ENCODE results near the gene C12orf42.

C12orf42 gene

GRCh38 chr12:103503546-103504480 is 8.0 kb upstream of the C12orf42 start:
- Histone ChIP-seq H3K27ac (no peak overlapping the region), H3K4me3 (ENCODE audit: low read depth, low read length) (no peak overlapping the region), H3K27me3 (ENCODE audit: insufficient read depth, low read depth, severe bottlenecking) (no peaks in the 10 kb centered on the region), H3K36me3 (no peaks in the 10 kb centered on the region), H3K9me3 (ENCODE audit: severe bottlenecking) (no peaks in the 10 kb centered on the region)
- peak; percentile 46 for DNase-seq
- peak; percentile 76 for TF ChIP-seq CTCF (IDR thresholded peaks at IDR 0.05; ENCODE audit: low read depth, low read length)

- Histone ChIP-seq H3K36me3 (no peaks in the 10 kb centered on the region), H3K4me3 (ENCODE audit: low read depth, low read length) (no peak overlapping the region), H3K27ac (no peak overlapping the region), H3K9me3 (ENCODE audit: severe bottlenecking) (peaks cover 4% of the 10 kb centered on the region), H3K27me3 (ENCODE audit: insufficient read depth, low read depth, severe bottlenecking) (no peaks in the 10 kb centered on the region)
- TF ChIP-seq CTCF (IDR thresholded peaks at IDR 0.05; ENCODE audit: low read depth, low read length): no peak
- no peak for DNase-seq
Observed at GRCh38 chr12:103501447-103501846, 5.7 kb upstream of the C12orf42 start.

GRCh38 chr12:103499571-103499970 is 3.8 kb upstream of the C12orf42 start:
- H3K27me3 ChIP-seq (ENCODE audit: insufficient read depth, low read depth, severe bottlenecking): peaks cover 4% of the 10 kb centered on the region
- no peak for TF ChIP-seq CTCF (IDR thresholded peaks at IDR 0.05; ENCODE audit: low read depth, low read length)
- H3K27ac ChIP-seq: no peak overlapping the region
- H3K36me3 ChIP-seq: no peaks in the 10 kb centered on the region
- no peak overlapping the region for H3K4me3 ChIP-seq (ENCODE audit: low read depth, low read length)
- H3K9me3 ChIP-seq (ENCODE audit: severe bottlenecking): peaks cover 4% of the 10 kb centered on the region
- DNase-seq: no peak

GRCh38 chr12:103498990-103499389 is 3.2 kb upstream of the C12orf42 start:
- Histone ChIP-seq H3K4me3 (ENCODE audit: low read depth, low read length) (no peak overlapping the region), H3K27ac (no peak overlapping the region), H3K36me3 (no peaks in the 10 kb centered on the region), H3K27me3 (ENCODE audit: insufficient read depth, low read depth, severe bottlenecking) (peaks cover 10% of the 10 kb centered on the region), H3K9me3 (ENCODE audit: severe bottlenecking) (peaks cover 4% of the 10 kb centered on the region)
- DNase-seq: no peak
- no peak for TF ChIP-seq CTCF (IDR thresholded peaks at IDR 0.05; ENCODE audit: low read depth, low read length)

- peaks cover 17% of the 10 kb centered on the region for H3K27me3 ChIP-seq (ENCODE audit: insufficient read depth, low read depth, severe bottlenecking)
- no peak for DNase-seq
- H3K27ac ChIP-seq: no peak overlapping the region
- H3K9me3 ChIP-seq (ENCODE audit: severe bottlenecking): peaks cover 4% of the 10 kb centered on the region
- no peak for TF ChIP-seq CTCF (IDR thresholded peaks at IDR 0.05; ENCODE audit: low read depth, low read length)
- H3K36me3 ChIP-seq: no peaks in the 10 kb centered on the region
- no peak overlapping the region; the same call in 1 of the 2 replicates for H3K4me3 ChIP-seq (ENCODE audit: low read depth, low read length)
Observed at GRCh38 chr12:103494734-103495468, 867 bp downstream of the C12orf42 start.

Data from WERI-Rb-1 (cell line).